ENCODE results near the gene JAM3. TPM values are rescaled to one million over a fixed set of nuclear protein-coding genes. Genes with fewer than 3 reads are reported as not detected.
A peak's percentile ranks its signal among the peaks of the same experiment; 100 is the strongest.

JAM3 gene
- total RNA-seq, 2 donors from 2014 or later = 28.5 to 38.1 TPM

- Histone ChIP-seq H3K36me3 (no peaks in the 10 kb centered on the region), H3K27ac (no peak overlapping the region), H3K4me1 (no peaks in the 10 kb centered on the region), H3K27me3 (no peaks in the 10 kb centered on the region), H3K9me3 (peaks cover 10 to 11% of the 10 kb centered on the region in 2 donors), H3K4me3 (no peak overlapping the region)
- TF ChIP-seq CTCF (IDR thresholded peaks at IDR 0.05) = no peak
- no peak for DNase-seq (ENCODE audit: low spot score)
Observed at GRCh38 chr11:134134167-134134566, 65.3 kb downstream of the JAM3 start.

GRCh38 chr11:134138376-134138775, 69.5 kb downstream of the JAM3 start:
- H3K27me3 ChIP-seq = no peaks in the 10 kb centered on the region
- H3K9me3 ChIP-seq = no peaks in the 10 kb centered on the region
- no peak for TF ChIP-seq CTCF (IDR thresholded peaks at IDR 0.05)
- no peaks in the 10 kb centered on the region for H3K36me3 ChIP-seq
- no peak for DNase-seq (ENCODE audit: low spot score)
- H3K4me1 ChIP-seq = peaks cover 0 to 8% of the 10 kb centered on the region in 2 donors
- no peak overlapping the region for H3K27ac ChIP-seq
- no peak overlapping the region for H3K4me3 ChIP-seq

GRCh38 chr11:134139303-134139872, 70.5 kb downstream of the JAM3 start:
- peak overlapping the region in 1 of 2 donors; percentile 11 for H3K27ac ChIP-seq
- no peaks in the 10 kb centered on the region for H3K27me3 ChIP-seq
- H3K4me1 ChIP-seq = peaks cover 0 to 8% of the 10 kb centered on the region in 2 donors
- no peaks in the 10 kb centered on the region for H3K36me3 ChIP-seq
- no peak for TF ChIP-seq CTCF (IDR thresholded peaks at IDR 0.05)
- no peak overlapping the region for H3K4me3 ChIP-seq
- H3K9me3 ChIP-seq = no peaks in the 10 kb centered on the region
- no peak for DNase-seq (ENCODE audit: low spot score)

GRCh38 chr11:134139873-134140331, 71.0 kb downstream of the JAM3 start:
- Histone ChIP-seq H3K4me3 (no peak overlapping the region), H3K4me1 (peaks cover 0 to 8% of the 10 kb centered on the region in 2 donors), H3K27ac (no peak overlapping the region), H3K27me3 (no peaks in the 10 kb centered on the region), H3K36me3 (no peaks in the 10 kb centered on the region), H3K9me3 (no peaks in the 10 kb centered on the region)
- peak; percentile 72 to 93 for TF ChIP-seq CTCF (IDR thresholded peaks at IDR 0.05)
- peak; percentile 75 for DNase-seq (ENCODE audit: low spot score)

GRCh38 chr11:134140961-134141490, 72.2 kb downstream of the JAM3 start:
- no peak for DNase-seq (ENCODE audit: low spot score)
- peaks cover 0 to 8% of the 10 kb centered on the region in 2 donors for H3K4me1 ChIP-seq
- no peak overlapping the region for H3K27ac ChIP-seq
- no peak overlapping the region for H3K4me3 ChIP-seq
- TF ChIP-seq CTCF (IDR thresholded peaks at IDR 0.05) = no peak
- H3K9me3 ChIP-seq = no peaks in the 10 kb centered on the region
- no peaks in the 10 kb centered on the region for H3K27me3 ChIP-seq
- H3K36me3 ChIP-seq = peaks cover 8% of the 10 kb centered on the region

- H3K36me3 ChIP-seq = peaks cover 8% of the 10 kb centered on the region
- peaks cover 0 to 8% of the 10 kb centered on the region in 2 donors for H3K4me1 ChIP-seq
- H3K4me3 ChIP-seq = no peak overlapping the region
- H3K27me3 ChIP-seq = no peaks in the 10 kb centered on the region
- TF ChIP-seq CTCF (IDR thresholded peaks at IDR 0.05) = no peak
- no peaks in the 10 kb centered on the region for H3K9me3 ChIP-seq
- no peak overlapping the region for H3K27ac ChIP-seq
- no peak for DNase-seq (ENCODE audit: low spot score)
Observed at GRCh38 chr11:134142536-134142935, 73.7 kb downstream of the JAM3 start.
